Hindlimb muscle (tissue), 1 donor: ENCODE data around the gene IMMP2L. TPM values are rescaled to one million over a fixed set of nuclear protein-coding genes. Genes with fewer than 3 reads are reported as not detected.
"Not testable (repeated sequence)": the region's sequence is repeated elsewhere in the genome, so short reads cannot be mapped to it uniquely, and the experiment has no call there.

Experiments
- DNase-seq: peaks from one replicate; pipeline ENCODE4 v3.0.0-alpha.2; 2013
- polyA plus RNA-seq: library from polyadenylated mRNA; unstranded; fragments of 120-200 nt; gene quantifications from one replicate; pipeline ENCODE4 v1.2.1, GENCODE V29; 2013; ENCODE audit not compliant: insufficient read length

IMMP2L gene
- polyA plus RNA-seq, result 18.4 TPM

DNA sequence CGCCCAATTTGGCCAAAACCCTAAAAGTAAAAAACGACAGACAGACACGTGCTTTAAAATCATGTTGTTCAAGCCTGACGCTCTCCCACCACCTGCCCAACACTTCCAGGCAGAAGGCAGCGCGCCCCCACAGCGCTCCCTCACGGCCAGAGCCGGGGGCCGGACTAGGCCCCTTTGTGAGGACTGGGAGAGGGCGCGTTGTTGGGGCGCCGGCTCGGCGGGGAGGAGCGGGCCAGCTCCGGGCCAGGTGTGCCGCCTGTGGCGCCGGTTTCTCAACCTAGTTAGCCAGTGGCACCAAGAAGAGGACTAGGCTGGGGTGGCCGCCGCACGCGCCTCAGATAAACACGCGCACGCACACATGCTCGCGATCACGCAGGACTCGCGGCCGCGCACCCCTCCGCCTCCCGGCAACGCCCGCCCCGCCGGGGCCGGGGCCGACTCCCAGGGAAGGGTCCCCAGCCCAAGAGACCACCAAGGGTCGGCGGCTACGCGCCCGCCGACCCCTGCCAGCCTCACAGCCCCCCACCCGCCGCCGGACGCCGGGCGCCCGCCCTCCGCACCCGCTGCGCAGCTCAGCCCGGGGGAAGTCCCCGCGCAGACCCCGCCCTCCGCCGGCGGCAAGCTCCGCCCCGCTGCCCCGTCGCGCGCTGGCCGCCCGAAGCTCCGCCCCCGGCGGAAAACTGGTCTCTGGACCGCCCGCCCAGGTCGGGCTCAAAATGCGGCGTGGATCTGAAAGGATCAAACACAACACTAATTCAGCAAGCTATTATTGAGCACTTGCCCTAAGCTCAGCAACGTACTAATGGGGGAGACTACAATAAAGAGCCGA, at the start of gene IMMP2L:
Gene IMMP2L, minus strand, starts transcription at position 589 of the 829 bp plus-strand sequence.
- peak; percentile 95 for DNase-seq

DNA sequence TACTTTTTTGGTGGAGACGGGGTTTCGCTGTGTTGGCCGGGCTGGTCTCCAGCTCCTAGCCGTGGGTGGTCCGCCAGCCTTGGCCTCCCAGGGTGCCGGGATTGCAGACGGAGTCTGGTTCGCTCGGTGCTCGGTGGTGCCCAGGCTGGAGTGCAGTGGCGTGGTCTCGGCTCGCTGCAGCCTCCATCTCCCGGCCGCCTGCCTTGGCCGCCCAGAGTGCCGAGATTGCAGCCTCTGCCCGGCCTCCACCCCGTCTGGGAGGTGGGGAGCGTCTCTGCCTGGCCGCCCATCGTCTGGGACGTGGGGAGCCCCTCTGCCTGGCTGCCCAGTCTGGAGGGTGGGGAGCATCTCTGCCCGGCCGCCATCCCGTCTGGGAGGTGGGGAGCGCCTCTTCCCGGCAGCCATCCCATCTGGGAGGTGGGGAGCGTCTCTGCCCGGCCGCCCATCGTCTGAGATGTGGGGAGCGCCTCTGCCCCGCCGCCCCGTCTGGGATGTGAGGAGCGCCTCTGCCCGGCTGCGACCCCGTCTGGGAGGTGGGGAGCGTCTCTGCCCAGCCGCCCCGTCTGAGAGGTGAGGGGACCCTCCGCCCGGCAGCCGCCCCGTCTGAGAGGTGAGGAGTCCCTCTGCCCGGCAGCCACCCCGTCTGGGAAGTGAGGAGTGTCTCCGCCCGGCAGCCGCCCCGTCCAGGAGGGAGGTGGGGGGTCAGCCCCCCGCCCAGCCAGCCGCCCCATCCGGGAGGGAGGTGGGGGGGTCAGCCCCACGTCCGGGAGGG, 47.4 kb upstream of the IMMP2L start:
- not testable (repeated sequence) for DNase-seq

DNA sequence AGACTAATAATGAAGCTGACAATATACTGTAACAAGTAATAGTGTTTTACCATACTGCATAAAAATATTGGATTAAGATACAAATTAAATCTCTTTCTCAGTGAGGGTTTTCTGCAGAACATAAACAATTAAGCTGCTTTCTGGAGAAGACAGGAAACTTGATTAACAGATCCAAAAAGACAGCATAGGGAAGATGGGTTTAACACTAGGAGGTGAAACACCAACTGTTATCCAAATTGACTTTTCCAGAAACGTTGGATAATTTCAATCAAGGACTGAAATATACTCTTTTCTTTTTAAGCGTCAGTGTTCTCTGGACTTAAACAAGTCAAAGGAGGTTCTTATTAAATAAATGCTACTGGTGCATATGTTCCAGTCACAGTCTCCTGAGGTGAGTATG, 45.3 kb upstream of the IMMP2L start:
- no peak for DNase-seq

DNA sequence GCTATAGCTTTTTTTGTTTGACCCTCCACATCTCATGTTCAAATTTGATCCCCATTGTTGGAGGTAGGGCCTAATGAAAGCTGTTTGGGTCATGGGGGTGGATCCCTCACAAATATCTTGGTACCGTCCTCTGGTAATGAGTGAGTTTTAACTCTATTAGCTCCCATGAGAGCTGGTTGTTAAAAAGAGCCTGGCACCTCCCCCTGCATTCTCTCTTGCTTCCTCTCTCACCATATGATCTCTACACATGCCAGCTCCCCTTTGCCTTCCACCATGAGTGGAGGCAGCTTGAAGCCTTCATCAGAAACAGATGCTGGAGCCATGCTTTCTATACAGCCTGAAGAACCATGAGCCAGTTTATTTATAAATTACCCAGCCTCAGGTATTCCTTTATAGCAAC, 43.0 kb upstream of the IMMP2L start:
- DNase-seq, result no peak

DNA sequence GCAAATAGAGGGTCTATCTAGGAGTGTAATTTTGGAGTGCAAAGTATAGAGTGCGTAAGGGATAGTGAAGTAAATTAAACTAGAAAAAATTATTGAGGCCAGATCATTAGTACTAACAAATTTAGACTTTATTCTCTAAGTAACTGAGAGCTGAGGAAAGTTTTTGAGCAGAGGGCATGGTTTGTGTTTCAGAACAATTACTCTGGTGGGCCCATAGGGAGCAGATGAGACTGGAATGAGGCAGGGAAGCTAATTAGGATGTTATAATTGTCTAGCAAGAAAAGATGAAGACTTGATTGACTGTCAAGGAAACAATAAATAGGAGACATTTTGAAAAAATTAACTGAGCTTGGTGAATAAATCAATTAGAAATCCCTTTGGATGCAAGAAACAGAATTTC, 37.8 kb upstream of the IMMP2L start:
- no peak for DNase-seq

DNA sequence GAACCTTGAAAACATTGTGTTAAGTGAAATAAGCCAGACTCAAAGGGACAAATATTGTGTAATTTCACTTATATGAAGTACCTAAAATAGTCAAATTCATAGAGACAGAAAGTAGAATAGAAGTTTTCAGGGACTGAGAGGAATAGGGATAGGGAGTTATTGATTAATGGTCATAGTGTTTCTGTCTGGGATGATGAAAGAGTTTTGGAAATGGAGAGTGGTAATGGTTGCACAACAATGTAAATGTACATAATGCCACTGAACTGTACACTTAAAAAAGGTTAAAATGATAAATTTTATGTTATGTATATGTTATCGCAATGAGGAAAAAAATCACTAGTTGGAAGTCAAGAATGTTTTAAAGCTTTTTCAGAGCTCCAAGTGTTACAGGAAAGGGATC, 33.5 kb upstream of the IMMP2L start:
- DNase-seq, result no peak

DNA sequence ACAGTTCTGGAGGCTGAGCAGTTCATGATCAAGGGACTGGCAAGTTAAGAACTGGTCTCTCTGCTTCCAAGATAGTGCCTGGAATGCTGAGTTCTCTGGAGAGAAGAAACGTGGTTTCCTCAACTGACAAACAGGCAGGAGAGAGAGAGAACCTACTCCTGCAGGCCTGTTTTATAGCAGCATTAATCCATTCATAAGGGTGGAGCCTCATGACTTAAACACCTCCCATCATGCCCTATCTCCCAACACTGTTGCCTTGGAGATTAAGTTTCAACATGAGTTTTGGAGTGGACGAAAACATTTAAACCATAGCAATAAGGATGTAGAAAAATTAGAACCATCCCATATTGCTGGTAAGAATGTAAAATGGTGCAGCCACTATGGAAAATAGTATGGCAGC, 32.3 kb upstream of the IMMP2L start:
- no peak for DNase-seq

DNA sequence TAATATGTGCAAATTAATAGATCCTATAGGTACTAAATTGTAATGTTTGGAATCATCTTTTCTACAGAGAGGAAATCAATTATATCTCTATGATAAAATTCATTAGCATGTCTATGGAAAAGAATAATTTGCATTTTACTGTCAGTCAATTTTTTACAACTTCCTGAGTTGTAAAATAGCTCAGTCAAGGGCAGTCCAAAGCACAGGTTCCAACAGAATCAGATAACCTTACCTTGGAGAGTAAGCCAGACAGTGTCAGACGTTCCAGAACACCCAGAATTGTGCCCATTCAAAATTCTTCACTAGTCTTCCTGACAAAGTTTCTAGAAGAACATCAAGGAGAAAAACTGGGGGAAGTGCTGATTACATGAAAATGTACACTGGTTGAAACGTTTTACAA, 31.1 kb upstream of the IMMP2L start:
- no peak for DNase-seq

DNA sequence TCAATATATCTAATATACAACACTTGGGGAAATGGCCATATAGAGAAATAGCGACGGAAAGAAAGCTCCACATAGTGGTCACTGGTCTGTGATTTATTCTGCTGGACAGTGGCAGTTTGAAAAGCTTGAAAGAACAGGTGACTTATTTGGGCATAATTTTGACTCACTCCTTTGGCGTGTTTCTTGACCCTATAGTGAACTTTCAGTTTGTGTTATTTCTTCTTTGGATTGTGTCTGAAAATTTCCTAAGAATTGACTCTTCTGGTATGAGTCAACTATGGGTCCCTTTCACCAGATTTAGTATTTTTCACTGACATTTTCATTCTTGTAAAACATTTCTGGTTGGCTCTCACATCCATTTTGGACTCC, 25.8 kb upstream of the IMMP2L start:
- no peak for DNase-seq

DNA sequence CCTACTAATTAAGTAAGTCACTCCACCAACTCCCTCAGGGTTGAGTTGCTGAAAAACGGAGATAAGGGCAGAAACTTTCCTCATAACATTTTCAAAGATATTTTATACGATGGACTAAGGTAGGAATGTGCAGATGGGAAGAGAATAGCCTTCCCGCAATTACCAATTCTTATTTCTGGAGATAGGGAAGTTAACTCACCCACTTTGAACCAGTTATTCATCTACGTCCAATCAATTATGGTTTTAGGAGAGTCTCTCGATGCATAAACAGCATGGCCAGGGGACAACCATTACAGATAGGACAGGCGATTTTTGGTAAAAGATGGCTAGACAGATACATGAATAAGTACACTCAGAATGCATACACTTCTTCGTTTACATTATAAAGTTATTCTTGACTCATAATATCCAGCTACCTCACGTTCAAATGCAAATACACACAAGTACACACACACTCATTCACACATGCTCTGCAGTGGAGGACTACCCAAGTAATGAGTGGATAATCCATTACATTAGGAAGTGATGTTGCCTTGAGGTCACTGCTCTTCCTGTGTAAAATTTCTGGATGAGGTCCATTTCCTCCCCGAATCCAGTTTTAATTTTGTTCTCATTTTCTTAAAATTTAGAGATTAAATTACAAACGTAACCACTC, 25.2 kb upstream of the IMMP2L start:
- no peak for DNase-seq

DNA sequence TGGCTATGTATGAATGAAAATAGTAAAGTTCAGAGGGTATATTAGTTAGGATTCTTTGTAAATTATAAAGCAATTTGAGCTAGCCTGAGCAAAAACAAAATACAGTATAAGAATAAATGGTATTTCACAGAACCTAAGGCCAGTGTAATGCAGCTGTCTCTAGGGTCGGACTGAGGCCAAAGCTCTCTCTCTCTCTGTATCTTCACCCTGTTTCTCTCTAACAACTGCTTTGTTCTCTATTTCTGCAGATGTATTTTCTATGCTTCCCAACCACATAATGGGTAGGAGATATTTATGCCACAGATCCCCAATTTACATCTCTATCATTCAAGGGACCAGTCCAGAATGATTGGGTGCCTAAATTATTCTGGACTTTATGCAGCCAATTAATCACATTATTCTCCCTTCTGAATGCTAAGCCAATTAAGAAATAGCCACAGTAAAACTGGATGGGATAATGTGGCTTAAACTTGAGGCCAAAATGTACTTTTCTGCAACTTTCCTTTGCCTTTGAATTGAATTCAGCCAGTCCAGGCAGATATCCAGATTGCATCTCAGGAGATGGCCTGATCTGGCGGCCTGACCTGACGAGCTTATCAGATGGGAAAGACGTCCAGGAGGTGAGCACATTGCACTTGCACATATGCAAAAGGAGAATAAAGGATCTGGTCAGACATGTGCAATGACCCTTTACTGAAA, 24.6 kb upstream of the IMMP2L start:
- DNase-seq, result peak; percentile 20

DNA sequence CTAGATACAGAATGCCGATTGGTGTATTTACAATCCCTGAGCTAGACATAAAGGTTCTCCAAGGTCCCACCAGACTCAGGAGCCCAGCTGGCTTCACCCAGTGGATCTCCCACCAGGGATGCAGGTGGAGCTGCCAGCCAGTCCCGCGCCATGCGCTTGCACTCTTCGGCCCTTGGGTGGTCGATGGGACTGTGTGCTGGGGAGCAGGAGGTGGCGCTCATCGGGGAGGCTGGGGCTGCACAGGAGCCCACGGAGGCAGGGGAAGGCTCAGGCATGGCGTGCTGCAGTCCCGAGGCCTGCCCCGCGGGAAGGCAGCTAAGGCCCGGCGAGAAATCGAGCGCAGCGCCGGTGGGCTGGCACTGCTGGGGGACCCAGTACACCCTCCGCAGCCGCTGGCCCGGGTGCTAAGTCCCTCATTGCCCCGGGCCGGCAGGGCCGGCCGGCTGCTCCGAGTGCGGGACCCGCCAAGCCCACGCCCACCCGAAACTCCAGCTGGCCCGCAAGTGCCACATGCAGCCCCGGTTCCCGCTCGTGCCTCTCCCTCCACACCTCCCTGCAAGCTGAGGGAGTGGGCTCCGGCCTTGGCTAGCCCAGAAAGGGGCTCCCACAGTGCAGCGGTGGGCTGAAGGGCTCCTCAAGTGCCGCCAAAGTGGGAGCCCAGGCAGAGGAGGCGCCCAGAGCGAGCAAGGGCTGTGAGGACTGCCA, 19.6 kb upstream of the IMMP2L start:
- not testable (repeated sequence) for DNase-seq

DNA sequence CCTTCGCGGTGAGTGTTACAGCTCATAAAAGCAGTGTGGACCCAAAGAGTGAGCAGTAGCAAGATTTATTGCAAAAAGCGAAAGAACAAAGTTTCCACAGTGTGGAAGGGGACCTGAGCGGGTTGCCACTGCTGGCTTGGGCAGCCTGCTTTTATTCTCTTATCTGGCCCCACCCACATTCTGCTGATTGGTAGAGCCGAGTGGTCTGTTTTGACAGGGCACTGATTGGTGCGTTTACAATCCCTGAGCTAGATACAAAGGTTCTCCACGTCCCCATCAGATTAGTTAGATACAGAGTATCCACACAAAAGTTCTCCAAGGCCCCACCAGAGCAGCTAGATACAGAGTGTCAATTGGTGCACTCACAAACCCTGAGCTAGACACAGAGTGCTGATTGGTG, 18.9 kb upstream of the IMMP2L start:
- not testable (repeated sequence) for DNase-seq

DNA sequence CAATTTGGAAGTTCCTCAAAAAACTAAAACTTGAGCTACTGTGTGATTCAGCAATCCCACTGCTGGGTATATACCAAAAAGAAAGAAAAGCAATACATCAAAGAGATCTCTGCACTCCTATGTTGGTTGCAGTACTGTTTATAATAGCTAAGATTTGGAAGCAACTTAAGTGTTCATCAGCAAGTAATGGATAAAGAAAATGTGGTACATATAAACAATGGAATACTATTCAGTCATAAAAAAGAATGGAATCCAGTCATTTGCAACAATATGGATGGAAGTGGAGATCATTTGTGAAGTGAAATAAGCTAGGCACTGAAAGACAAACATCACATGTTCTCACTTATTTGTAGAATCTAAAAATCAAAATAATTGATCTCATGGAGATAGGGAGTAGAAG, 16.5 kb upstream of the IMMP2L start:
- no peak for DNase-seq

DNA sequence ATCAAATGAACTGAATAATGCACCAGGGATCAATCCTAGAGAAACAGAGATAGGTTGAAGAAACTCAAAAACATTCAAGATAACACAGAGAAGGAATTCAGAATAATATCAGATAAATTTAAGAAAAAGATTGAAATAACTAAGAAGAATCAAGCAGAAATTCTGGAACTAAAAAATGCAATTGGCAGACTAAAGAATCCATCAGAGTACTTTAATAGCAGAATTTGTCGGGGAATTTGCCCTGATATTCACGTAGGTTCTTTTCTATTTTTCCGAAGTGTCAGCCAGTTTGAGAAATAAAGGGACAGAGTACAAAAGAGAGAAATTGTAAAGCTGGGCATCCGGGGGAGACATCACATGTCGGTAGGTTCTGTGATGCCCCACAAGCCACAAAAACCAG, 9.4 kb upstream of the IMMP2L start:
- no peak for DNase-seq

DNA sequence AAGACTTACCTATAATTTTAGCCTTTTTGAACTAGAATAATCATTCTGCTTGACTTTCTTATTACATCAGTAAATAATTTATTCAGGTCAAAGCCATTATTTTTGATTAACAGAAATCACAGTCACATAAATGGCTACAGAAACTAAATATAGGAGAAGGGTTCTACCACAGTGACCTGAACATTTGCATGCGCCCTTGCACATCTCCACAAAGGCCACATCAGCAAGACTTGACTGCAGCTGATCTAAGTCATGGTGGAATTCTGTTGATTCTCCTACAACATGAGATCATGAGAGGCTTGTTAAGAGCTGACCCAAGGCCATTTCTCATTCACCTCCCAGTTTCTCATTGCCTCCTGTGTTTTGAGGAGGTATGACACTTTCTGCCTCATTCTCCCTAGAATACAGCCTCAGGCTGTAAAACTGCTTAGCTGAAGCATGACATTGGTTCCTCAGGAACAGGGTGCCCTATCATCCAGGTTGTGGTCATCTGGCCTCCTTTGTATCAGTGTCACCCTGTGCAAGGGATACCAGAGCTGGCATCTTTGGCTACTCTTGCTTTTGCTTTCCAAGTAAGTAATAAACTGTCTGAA, 6.7 kb upstream of the IMMP2L start:
- no peak for DNase-seq

DNA sequence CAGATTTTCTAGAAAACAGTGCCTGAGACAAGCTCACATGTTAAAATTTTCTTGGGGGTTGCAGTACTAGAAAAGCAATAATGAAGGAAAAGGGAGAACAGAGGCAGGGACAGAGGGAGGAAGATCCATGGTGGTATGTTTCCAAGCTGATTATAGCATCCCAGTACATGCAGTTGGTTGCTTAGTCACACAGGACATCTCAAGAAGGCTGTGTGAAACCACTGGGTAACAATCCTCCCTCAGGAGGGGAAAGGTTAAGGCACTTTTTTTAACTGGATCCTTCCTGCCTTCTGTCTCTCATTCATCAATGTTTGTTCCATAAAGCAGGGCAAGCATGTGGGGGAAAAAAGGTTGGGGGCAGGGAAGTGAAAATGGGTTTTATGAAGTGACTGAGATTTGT, 6.1 kb upstream of the IMMP2L start:
- no peak for DNase-seq

DNA sequence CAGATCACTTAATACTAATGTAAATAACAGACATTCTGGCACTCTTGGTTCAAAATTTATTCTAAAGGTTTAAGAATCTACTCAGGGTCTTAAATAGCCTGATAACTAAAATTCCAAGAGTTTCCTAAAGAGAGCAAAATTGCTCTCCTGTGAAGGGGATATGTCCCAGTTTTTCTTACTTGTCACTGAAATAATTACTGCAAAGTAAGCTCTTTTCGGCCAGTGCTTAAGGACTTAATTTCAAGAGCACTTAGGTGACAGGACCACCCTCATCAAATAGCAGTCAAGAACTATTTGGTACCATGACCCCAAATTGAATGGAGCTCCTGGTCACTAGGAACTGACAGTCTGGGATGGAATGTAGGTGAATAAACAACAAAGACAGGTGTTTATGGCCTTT, 1.8 kb upstream of the IMMP2L start:
- no peak for DNase-seq

DNA sequence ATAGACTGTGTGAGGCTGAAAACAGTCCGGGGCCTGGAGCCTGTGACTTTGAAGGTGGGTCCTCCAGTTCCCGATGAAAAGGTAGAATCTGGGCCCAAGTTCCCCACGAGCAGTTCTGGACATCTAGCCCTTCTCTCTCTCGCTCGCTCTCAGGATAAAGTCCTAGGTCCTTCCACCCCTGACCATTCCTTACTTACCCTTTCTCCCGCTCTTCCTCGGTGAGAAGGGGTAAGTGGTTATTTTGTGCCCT, 713 bp downstream of the IMMP2L start:
- DNase-seq, result no peak

DNA sequence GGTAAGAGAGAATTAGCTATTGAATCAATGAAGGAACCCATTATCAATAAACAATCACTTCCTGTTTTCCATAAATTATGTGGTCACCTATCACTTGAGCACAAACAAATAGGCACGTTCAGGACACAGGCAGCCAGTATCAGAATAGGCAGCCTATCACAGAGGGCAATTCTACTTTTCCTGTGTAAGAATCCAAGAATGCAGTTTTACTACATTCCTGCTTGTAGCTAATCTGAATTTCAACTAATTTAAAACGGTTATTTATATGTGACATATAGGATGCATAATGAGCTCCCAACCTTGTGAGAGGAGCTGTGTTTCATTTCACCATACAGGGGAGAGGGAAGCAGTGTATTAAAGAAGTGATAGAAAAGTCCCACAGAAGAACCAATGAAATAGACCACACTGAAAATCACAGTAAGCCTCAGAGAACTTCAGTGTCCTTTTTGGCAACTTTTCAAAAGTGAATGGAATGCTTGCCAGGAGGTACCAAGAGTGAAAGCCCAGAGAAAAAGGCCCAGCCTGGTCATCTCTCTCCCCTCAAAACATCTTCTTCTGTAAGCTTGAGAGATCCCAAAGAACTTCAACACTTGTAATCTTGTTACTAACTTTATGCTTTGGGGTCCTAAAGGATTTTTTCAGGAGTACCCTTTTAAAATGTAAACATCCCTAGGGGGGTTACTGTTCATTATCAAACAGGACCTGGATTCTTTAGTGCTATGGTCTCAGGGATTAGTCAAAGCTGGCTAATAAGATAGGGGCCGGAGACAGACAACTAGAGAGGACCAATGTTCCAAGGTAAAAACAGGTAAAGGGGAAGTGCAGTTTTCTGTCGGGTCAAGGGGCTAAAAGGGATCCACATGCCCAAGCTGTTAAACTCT, 1.3 kb downstream of the IMMP2L start:
- DNase-seq, result no peak

DNA sequence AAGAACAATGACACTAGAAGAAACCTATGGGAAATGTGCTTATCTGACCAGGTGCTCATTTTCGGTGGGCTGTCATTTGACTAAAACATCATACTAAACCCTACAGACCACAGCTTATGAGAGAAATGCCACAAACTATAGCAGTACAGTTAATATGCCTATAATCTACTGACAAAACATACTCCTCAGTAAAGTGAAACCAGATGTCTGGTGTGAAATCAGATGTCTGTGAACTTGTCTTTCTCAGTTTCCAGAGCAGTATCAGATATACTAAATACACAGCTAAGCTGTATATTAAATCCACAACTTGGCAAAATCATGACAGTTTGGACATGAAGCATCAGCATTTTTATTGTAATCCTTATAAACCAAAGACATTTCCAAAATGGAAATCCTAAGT, 3.3 kb downstream of the IMMP2L start:
- DNase-seq, result peak; percentile 13
